Muscle layer of colon (tissue), 2 donors: ENCODE data around the gene RANGAP1.

Experiments
- H3K27ac ChIP-seq: one replicate; pipeline ENCODE4 v1.7.0; 2013; ENCODE audit warnings: low read depth, mild to moderate bottlenecking, low read length, moderate library complexity
- H3K27me3 ChIP-seq, 2 donors: one replicate each; pipeline ENCODE4 v1.7.0; 2013; ENCODE audit warnings: low read length in 2 of 2, mild to moderate bottlenecking in 2 of 2; ENCODE audit not compliant: insufficient read depth in 2 of 2, control insufficient read depth in 1 of 2
- H3K36me3 ChIP-seq: one replicate; pipeline ENCODE4 v1.7.0; 2013; ENCODE audit warnings: mild to moderate bottlenecking, low read length; ENCODE audit not compliant: insufficient read depth
- H3K4me1 ChIP-seq: one replicate; pipeline ENCODE4 v1.7.0; 2013; ENCODE audit warnings: mild to moderate bottlenecking, low read length; ENCODE audit not compliant: insufficient read depth
- H3K4me3 ChIP-seq, 2 donors: one replicate each; pipeline ENCODE4 v1.7.0; 2013; ENCODE audit warnings: low read length in 2 of 2, low read depth in 1 of 2, mild to moderate bottlenecking in 1 of 2, moderate library complexity in 1 of 2
- H3K9ac ChIP-seq: one replicate; pipeline ENCODE4 v1.7.0; 2013; ENCODE audit warnings: low read length
- H3K9me3 ChIP-seq: one replicate; pipeline ENCODE4 v1.7.0; 2013; ENCODE audit warnings: mild to moderate bottlenecking, low read length
- donor health status: abdominal sarcoma.
- donor health status: Adenocarcinoma of cecum.

Gene RANGAP1

GRCh38 chr22:41226723-41227655 lies 59.0 kb downstream of the RANGAP1 start:
- no peak overlapping the region for H3K27ac ChIP-seq
- no peaks in the 10 kb centered on the region for H3K9me3 ChIP-seq
- H3K36me3 ChIP-seq = peaks cover 79% of the 10 kb centered on the region
- no peaks in the 10 kb centered on the region for H3K4me1 ChIP-seq
- no peak overlapping the region for H3K9ac ChIP-seq
- no peak overlapping the region for H3K4me3 ChIP-seq
- no peaks in the 10 kb centered on the region for H3K27me3 ChIP-seq

- H3K9me3 ChIP-seq = no peaks in the 10 kb centered on the region
- H3K4me3 ChIP-seq = no peak overlapping the region
- no peaks in the 10 kb centered on the region for H3K4me1 ChIP-seq
- no peak overlapping the region for H3K27ac ChIP-seq
- H3K9ac ChIP-seq = no peak overlapping the region
- no peaks in the 10 kb centered on the region for H3K27me3 ChIP-seq
- H3K36me3 ChIP-seq = peaks cover 72% of the 10 kb centered on the region
Observed at GRCh38 chr22:41223535-41223934, 62.5 kb downstream of the RANGAP1 start.

- H3K36me3 ChIP-seq = peaks cover 70% of the 10 kb centered on the region
- no peak overlapping the region for H3K4me3 ChIP-seq
- no peak overlapping the region for H3K27ac ChIP-seq
- no peaks in the 10 kb centered on the region for H3K4me1 ChIP-seq
- no peaks in the 10 kb centered on the region for H3K9me3 ChIP-seq
- H3K27me3 ChIP-seq = no peaks in the 10 kb centered on the region
- no peak overlapping the region for H3K9ac ChIP-seq
Observed at GRCh38 chr22:41222846-41223507, 63.0 kb downstream of the RANGAP1 start.

- H3K4me3 ChIP-seq = peak overlapping the region in 1 of 2 donors; percentile 3
- no peak overlapping the region for H3K9ac ChIP-seq
- peaks cover 14% of the 10 kb centered on the region for H3K4me1 ChIP-seq
- peaks cover 41% of the 10 kb centered on the region for H3K36me3 ChIP-seq
- H3K27me3 ChIP-seq = no peaks in the 10 kb centered on the region
- no peaks in the 10 kb centered on the region for H3K9me3 ChIP-seq
- peak overlapping the region; percentile 41 for H3K27ac ChIP-seq
Observed at GRCh38 chr22:41217553-41218157, 68.3 kb downstream of the RANGAP1 start.

- peak overlapping the region in 1 of 2 donors; percentile 3 for H3K4me3 ChIP-seq
- H3K9ac ChIP-seq = no peak overlapping the region
- peaks cover 34% of the 10 kb centered on the region for H3K36me3 ChIP-seq
- H3K27ac ChIP-seq = peak overlapping the region; percentile 38
- no peaks in the 10 kb centered on the region for H3K27me3 ChIP-seq
- H3K4me1 ChIP-seq = peaks cover 14% of the 10 kb centered on the region
- H3K9me3 ChIP-seq = no peaks in the 10 kb centered on the region
Observed at GRCh38 chr22:41216984-41217383, 69.0 kb downstream of the RANGAP1 start.

GRCh38 chr22:41215926-41216325 lies 70.1 kb downstream of the RANGAP1 start:
- Histone ChIP-seq H3K27ac (no peak overlapping the region), H3K27me3 (no peaks in the 10 kb centered on the region), H3K4me1 (peaks cover 14% of the 10 kb centered on the region), H3K9me3 (no peaks in the 10 kb centered on the region), H3K9ac (no peak overlapping the region), H3K4me3 (peak overlapping the region in 1 of 2 donors; percentile 39), H3K36me3 (peaks cover 32% of the 10 kb centered on the region)

- Histone ChIP-seq H3K27me3 (no peaks in the 10 kb centered on the region), H3K4me1 (peaks cover 14% of the 10 kb centered on the region), H3K4me3 (no peak overlapping the region), H3K36me3 (peaks cover 32% of the 10 kb centered on the region), H3K9me3 (no peaks in the 10 kb centered on the region), H3K27ac (no peak overlapping the region), H3K9ac (no peak overlapping the region)
Observed at GRCh38 chr22:41215409-41215808, 70.6 kb downstream of the RANGAP1 start.

- Histone ChIP-seq H3K9ac (no peak overlapping the region), H3K4me1 (peaks cover 5% of the 10 kb centered on the region), H3K36me3 (peaks cover 13% of the 10 kb centered on the region), H3K9me3 (no peaks in the 10 kb centered on the region), H3K27me3 (no peaks in the 10 kb centered on the region), H3K4me3 (no peak overlapping the region), H3K27ac (no peak overlapping the region)
Observed at GRCh38 chr22:41206719-41207118, 79.3 kb downstream of the RANGAP1 start.

- Histone ChIP-seq H3K27ac (peak within 1 kb of the TSS; percentile 77), H3K9me3 (no peaks in the 10 kb centered on the region), H3K36me3 (peaks cover 5% of the 10 kb centered on the region), H3K4me1 (peaks cover 5% of the 10 kb centered on the region), H3K9ac (peak within 1 kb of the TSS; percentile 77), H3K27me3 (no peaks in the 10 kb centered on the region), H3K4me3 (peak within 1 kb of the TSS; percentile 58 to 91)
Observed at GRCh38 chr22:41204992-41205900, 80.7 kb downstream of the RANGAP1 start, which contains the start of gene L3MBTL2. Gene L3MBTL2 (plus strand): TSS chr22:41205312. CDS start chr22:41205363, 51 bp downstream.

- Histone ChIP-seq H3K36me3 (no peaks in the 10 kb centered on the region), H3K27me3 (no peaks in the 10 kb centered on the region), H3K9me3 (no peaks in the 10 kb centered on the region), H3K9ac (no peak overlapping the region), H3K4me1 (peaks cover 5% of the 10 kb centered on the region), H3K27ac (no peak overlapping the region), H3K4me3 (no peak overlapping the region)
Observed at GRCh38 chr22:41204066-41204465, 81.9 kb downstream of the RANGAP1 start.
